Nephron progenitor cell (in vitro differentiated cells): ENCODE measurements around the gene IREB2.
A peak's percentile ranks its signal among the peaks of the same experiment; 100 is the strongest.

Experiments
- DNase-seq: peaks from one replicate; pipeline ENCODE4 v3.0.0; 2021
- H3K27ac Mint-ChIP-seq: 2 replicates; pipeline ENCODE4 v1.8.0; 2021; ENCODE audit warnings: mild to moderate bottlenecking, moderate library complexity, mixed read lengths
- H3K27me3 Mint-ChIP-seq: 2 replicates; pipeline ENCODE4 v1.8.0; 2021; ENCODE audit warnings: mild to moderate bottlenecking, low read depth, mixed read lengths; ENCODE audit not compliant: poor library complexity
- H3K36me3 Mint-ChIP-seq: 2 replicates; pipeline ENCODE4 v1.8.0; 2021; ENCODE audit warnings: low read depth, mixed read lengths
- H3K4me1 Mint-ChIP-seq: 2 replicates; pipeline ENCODE4 v1.8.0; 2021; ENCODE audit warnings: mixed read lengths
- H3K4me3 Mint-ChIP-seq: 2 replicates; pipeline ENCODE4 v1.8.0; 2021; ENCODE audit warnings: mild to moderate bottlenecking, moderate library complexity, mixed read lengths
- H3K9me3 Mint-ChIP-seq: 2 replicates; pipeline ENCODE4 v1.8.0; 2021; ENCODE audit warnings: mild to moderate bottlenecking, moderate library complexity, mixed read lengths
- CTCF ChIP-seq: fragments of 200-600 bp; sonication (generic); IDR thresholded peaks from 2 replicates; pipeline ENCODE4 v1.5.0; 2021; ENCODE audit warnings: antibody characterized with exemption

Gene IREB2

GRCh38 chr15:78542647-78543046, 104.6 kb downstream of the IREB2 start:
- TF ChIP-seq CTCF = no peak
- H3K4me3 Mint-ChIP-seq = peak overlapping the region; percentile 100
- peaks cover 26% of the 10 kb centered on the region for H3K4me1 Mint-ChIP-seq
- H3K27ac Mint-ChIP-seq = no peak overlapping the region
- DNase-seq = no peak
- no peaks in the 10 kb centered on the region for H3K27me3 Mint-ChIP-seq
- H3K36me3 Mint-ChIP-seq = peaks cover 46% of the 10 kb centered on the region
- H3K9me3 Mint-ChIP-seq = no peaks in the 10 kb centered on the region

GRCh38 chr15:78550194-78550593, 112.2 kb downstream of the IREB2 start:
- peaks cover 44% of the 10 kb centered on the region for H3K36me3 Mint-ChIP-seq
- peak overlapping the region; percentile 76 for H3K27ac Mint-ChIP-seq
- H3K9me3 Mint-ChIP-seq = no peaks in the 10 kb centered on the region
- TF ChIP-seq CTCF = no peak
- peaks cover 4% of the 10 kb centered on the region for H3K27me3 Mint-ChIP-seq
- peaks cover 17% of the 10 kb centered on the region for H3K4me1 Mint-ChIP-seq
- no peak overlapping the region for H3K4me3 Mint-ChIP-seq
- DNase-seq = no peak

- no peaks in the 10 kb centered on the region for H3K9me3 Mint-ChIP-seq
- no peak for TF ChIP-seq CTCF
Measured at GRCh38 chr15:78550815-78551214, 112.8 kb downstream of the IREB2 start.

More at GRCh38 chr15:78550815-78551214, 112.8 kb downstream of the IREB2 start:
- no peak for DNase-seq
- H3K4me1 Mint-ChIP-seq = peaks cover 17% of the 10 kb centered on the region
- peaks cover 4% of the 10 kb centered on the region for H3K27me3 Mint-ChIP-seq
- peak overlapping the region; percentile 46 for H3K27ac Mint-ChIP-seq
- peaks cover 39% of the 10 kb centered on the region for H3K36me3 Mint-ChIP-seq
- no peak overlapping the region for H3K4me3 Mint-ChIP-seq
